Activated CD8-positive, alpha-beta T cell treated with anti-CD3 and anti-CD28 coated beads for 36 hours (primary cell): ENCODE measurements around the gene GNL2. TPM values are rescaled to one million over a fixed set of nuclear protein-coding genes. Genes with fewer than 3 reads are reported as not detected.
A peak's percentile ranks its signal among the peaks of the same experiment; 100 is the strongest.
"Not testable (repeated sequence)": the region's sequence is repeated elsewhere in the genome, so short reads cannot be mapped to it uniquely, and the experiment has no call there.

Source experiments
- ATAC-seq: fragments of 200-7000 bp; cut with Tn5 transposase; one replicate; pipeline ENCODE4 v1.10.0; 2021; ENCODE audit warnings: mild to moderate bottlenecking, moderate library complexity
- CTCF ChIA-PET: fragments of 350-600 bp; sonication (Branson Sonifier 250); formaldehyde crosslinking; loops from one replicate; lab custom pipeline; 2021; ENCODE audit warnings: antibody characterized with exemption; lab: Charles Lee
- POLR2A ChIA-PET: fragments of 350-600 bp; sonication (Branson Sonifier 250); formaldehyde crosslinking; loops from one replicate; lab custom pipeline; 2021; ENCODE audit warnings: antibody characterized with exemption; lab: Charles Lee
- DNase-seq: peaks from one replicate; pipeline ENCODE4 v3.0.0-alpha.2; 2020
- H3K27ac Mint-ChIP-seq: one replicate; pipeline ENCODE4 v1.8.0; 2021; ENCODE audit warnings: mild to moderate bottlenecking, mixed read lengths
- H3K27me3 Mint-ChIP-seq: one replicate; pipeline ENCODE4 v1.8.0; 2021; ENCODE audit warnings: mixed read lengths
- H3K36me3 Mint-ChIP-seq: one replicate; pipeline ENCODE4 v1.8.0; 2021; ENCODE audit warnings: low read depth, mixed read lengths
- H3K4me1 Mint-ChIP-seq: one replicate; pipeline ENCODE4 v1.8.0; 2021; ENCODE audit warnings: low read depth, mixed read lengths
- H3K4me3 Mint-ChIP-seq: one replicate; pipeline ENCODE4 v1.8.0; 2021; ENCODE audit warnings: mild to moderate bottlenecking, moderate library complexity, mixed read lengths
- H3K9me3 Mint-ChIP-seq: one replicate; pipeline ENCODE4 v1.8.0; 2021; ENCODE audit warnings: mixed read lengths
- intact Hi-C: fragments of 100-400 bp; cut with micrococcal nuclease; formaldehyde crosslinking; loops from one replicate; pipeline ENCODE4 v1.10.0; 2022
- total RNA-seq, 2 experiments: library from RNA; stranded (reverse); gene quantifications; one replicate each; pipeline ENCODE4 v1.2.3, GENCODE V29; 2021
- TF ChIP-seq, protein P1 (sequence below): fragments of 200-600 bp; IDR thresholded peaks from one replicate; pipeline ENCODE4 v1.8.0; 2022; ENCODE audit warnings: antibody characterized with exemption, mild to moderate bottlenecking

The GNL2 gene
- total RNA-seq, 2 experiments from 2014 or later: 76.4 to 77.8 TPM

DNA sequence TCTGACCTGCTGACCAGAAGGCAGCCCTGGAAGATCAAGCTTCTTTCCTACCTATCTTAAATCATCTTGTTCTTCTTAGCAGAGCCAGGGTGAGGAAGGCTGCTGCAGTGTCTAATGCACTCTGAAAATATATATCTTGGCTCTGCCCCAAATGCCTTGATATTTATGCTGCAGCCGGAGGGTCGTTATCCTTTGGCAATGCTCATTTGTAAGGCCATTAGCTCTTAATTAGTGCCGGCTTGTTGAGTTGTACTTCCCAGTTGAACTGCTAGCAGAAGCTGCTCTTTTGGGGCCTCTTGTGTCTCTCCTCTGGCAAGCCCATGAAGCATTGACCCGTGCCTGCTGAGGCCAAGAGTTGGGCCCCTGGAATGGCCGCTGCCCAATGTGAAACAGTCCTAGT is 4.2 kb upstream of the GNL2 start:
- no peak overlapping the region for H3K27ac Mint-ChIP-seq
- no peak overlapping the region for H3K4me3 Mint-ChIP-seq
- DNase-seq (no peak), ATAC-seq (no peak)
- intact Hi-C loops: no loop called here
- ChIA-PET CTCF (interaction anchor here (1.1 to 14.7 kb wide), 3 partner anchors 12 to 79 kb away, joined by 3 to 272 read pairs (median 7); no protein-coding TSS in a partner anchor), POLR2A (interaction anchor here (0.8 kb wide), 1 partner anchor 122 kb away, joined by 3 read pairs; no protein-coding TSS in a partner anchor)
- peaks cover 11% of the 10 kb centered on the region for H3K27me3 Mint-ChIP-seq
- H3K36me3 Mint-ChIP-seq: peaks cover 5% of the 10 kb centered on the region
- TF ChIP-seq, protein P1, sequence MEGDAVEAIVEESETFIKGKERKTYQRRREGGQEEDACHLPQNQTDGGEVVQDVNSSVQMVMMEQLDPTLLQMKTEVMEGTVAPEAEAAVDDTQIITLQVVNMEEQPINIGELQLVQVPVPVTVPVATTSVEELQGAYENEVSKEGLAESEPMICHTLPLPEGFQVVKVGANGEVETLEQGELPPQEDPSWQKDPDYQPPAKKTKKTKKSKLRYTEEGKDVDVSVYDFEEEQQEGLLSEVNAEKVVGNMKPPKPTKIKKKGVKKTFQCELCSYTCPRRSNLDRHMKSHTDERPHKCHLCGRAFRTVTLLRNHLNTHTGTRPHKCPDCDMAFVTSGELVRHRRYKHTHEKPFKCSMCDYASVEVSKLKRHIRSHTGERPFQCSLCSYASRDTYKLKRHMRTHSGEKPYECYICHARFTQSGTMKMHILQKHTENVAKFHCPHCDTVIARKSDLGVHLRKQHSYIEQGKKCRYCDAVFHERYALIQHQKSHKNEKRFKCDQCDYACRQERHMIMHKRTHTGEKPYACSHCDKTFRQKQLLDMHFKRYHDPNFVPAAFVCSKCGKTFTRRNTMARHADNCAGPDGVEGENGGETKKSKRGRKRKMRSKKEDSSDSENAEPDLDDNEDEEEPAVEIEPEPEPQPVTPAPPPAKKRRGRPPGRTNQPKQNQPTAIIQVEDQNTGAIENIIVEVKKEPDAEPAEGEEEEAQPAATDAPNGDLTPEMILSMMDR: no peak
- H3K9me3 Mint-ChIP-seq: no peaks in the 10 kb centered on the region
- H3K4me1 Mint-ChIP-seq: peaks cover 5% of the 10 kb centered on the region

DNA sequence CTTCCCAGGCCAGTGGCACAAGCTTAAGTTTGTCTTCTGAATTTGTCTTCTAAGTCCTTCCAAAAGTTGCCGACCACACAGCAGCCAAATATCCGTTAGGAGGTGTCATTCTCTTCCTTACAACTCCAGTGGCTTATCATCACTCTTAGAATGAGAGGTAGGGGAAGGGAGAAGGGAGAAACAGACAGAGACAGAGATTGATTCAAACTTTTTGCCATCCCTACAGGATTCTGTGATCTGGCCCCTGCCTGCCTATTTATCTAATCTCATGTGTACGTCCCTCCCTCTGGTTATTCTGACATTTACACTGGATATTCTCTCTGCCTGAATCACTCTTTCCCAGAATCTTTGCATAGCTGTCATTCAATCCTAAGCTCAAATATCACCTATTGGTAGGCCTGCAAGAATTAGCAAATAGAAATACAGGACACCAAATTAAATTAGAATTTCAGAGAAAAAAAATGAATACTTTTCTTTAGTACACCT is 488 bp upstream of the GNL2 start:
- POLR2A ChIA-PET: interaction anchor here (1.0 to 1.4 kb wide), 4 partner anchors 10 to 86 kb away, joined by 3 to 6 read pairs (median 4); no protein-coding TSS in a partner anchor
- TF ChIP-seq, protein P1: no peak
- H3K9me3 Mint-ChIP-seq: no peaks in the 10 kb centered on the region
- peaks cover 24% of the 10 kb centered on the region for H3K36me3 Mint-ChIP-seq
- CTCF ChIA-PET: interaction anchor here (0.7 to 14.7 kb wide), 5 partner anchors 81 to 225 kb away, joined by 3 to 272 read pairs (median 3); a partner anchor contains a TSS
- DNase-seq (no peak), ATAC-seq (peak; percentile 2)
- peak overlapping the region; percentile 97 for H3K4me3 Mint-ChIP-seq
- peak overlapping the region; percentile 95 for H3K27ac Mint-ChIP-seq
- intact Hi-C loops: no loop called here
- peaks cover 23% of the 10 kb centered on the region for H3K4me1 Mint-ChIP-seq
- H3K27me3 Mint-ChIP-seq: no peaks in the 10 kb centered on the region

DNA sequence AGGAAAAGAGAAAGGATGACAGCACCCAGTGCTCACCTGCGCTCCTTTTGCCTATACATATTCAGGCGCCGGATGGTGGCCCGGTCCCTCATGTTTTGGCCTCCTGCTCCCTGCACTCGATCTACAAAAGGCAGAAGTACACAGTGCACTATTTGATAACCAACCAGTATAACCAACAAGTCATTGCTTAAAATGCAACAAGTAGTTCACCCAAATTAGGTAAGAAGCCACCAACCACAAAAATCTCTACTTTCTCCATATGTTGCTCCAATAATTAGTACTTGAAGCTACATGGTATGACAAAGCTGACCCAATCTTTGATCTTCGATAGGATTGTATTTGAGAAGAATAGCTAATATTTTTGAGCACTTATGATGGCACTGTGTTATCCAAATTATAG is 2.0 kb downstream of the GNL2 start:
- no peaks in the 10 kb centered on the region for H3K9me3 Mint-ChIP-seq

DNA sequence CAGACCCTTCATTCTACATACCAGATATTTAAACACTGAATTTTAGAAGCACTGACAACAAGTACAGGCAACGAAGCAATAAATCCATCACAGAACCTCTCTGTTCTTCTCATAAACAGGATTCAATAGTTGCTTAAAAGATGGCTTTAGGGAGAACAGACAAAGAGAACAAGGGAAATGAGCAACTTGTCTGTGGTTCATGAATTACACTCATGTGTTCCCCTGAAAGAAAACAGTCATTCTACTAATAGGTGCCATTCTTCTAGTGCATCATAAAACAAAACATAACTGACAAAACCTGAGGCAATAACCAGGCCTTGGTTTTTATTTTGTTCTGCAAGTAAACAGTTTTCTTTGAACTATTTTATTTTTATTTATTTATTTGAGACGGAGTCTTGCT is 6.8 kb downstream of the GNL2 start:
- TF ChIP-seq, protein P1: no peak
- intact Hi-C loops: no loop called here
- ChIA-PET CTCF (interaction anchor here (0.9 to 2.2 kb wide), 3 partner anchors 10 to 135 kb away, joined by 3 to 7 read pairs (median 4); no protein-coding TSS in a partner anchor), POLR2A (no interaction called here)
- no peaks in the 10 kb centered on the region for H3K9me3 Mint-ChIP-seq
- H3K4me3 Mint-ChIP-seq: no peak overlapping the region
- no peaks in the 10 kb centered on the region for H3K27me3 Mint-ChIP-seq
- DNase-seq (no peak), ATAC-seq (no peak)
- no peak overlapping the region for H3K27ac Mint-ChIP-seq
- H3K4me1 Mint-ChIP-seq: peaks cover 27% of the 10 kb centered on the region
- peaks cover 55% of the 10 kb centered on the region for H3K36me3 Mint-ChIP-seq

More for the DNA sequence above, 2.0 kb downstream of the GNL2 start:
- DNase-seq (no peak), ATAC-seq (no peak)
- Mint-ChIP-seq H3K27me3 (no peaks in the 10 kb centered on the region), H3K36me3 (peaks cover 41% of the 10 kb centered on the region), H3K27ac (peak overlapping the region; percentile 33), H3K4me3 (peak overlapping the region; percentile 97), H3K4me1 (peaks cover 28% of the 10 kb centered on the region)
- intact Hi-C loops: no loop called here
- ChIA-PET CTCF (interaction anchor here (1.0 to 1.6 kb wide), 3 partner anchors 10 to 107 kb away, joined by 3 to 6 read pairs (median 4); no protein-coding TSS in a partner anchor), POLR2A (interaction anchor here (1.1 to 1.4 kb wide), 2 partner anchors 14 to 26 kb away, joined by 3 to 4 read pairs; no protein-coding TSS in a partner anchor)
- TF ChIP-seq, protein P1: no peak

DNA sequence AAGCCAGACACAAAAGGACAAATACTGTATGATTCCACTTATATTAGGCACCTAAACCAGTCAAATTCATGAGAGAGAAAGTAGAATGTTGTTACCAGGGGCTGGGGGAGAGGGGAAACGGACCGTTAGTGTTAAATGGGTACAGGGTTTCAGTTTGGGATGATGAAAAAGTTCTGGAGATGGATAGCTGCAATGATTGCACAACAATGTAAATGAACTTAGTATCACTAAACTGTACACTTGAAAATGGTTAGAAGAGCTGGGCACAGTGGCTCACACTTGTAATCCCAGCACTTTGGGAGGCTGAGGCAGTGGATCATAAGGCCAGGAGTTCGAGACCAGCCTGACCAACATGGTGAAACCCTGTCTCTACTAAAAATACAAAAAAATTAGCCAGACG is 11.2 kb downstream of the GNL2 start:
- H3K9me3 Mint-ChIP-seq, H3K27ac Mint-ChIP-seq, intact Hi-C loops, H3K27me3 Mint-ChIP-seq, POLR2A ChIA-PET, H3K4me3 Mint-ChIP-seq, DNase-seq, ATAC-seq: not testable (repeated sequence)
- Mint-ChIP-seq H3K4me1 (peaks cover 11% of the 10 kb centered on the region), H3K36me3 (peaks cover 55% of the 10 kb centered on the region)
- CTCF ChIA-PET: interaction anchor here (0.9 to 1.5 kb wide), 3 partner anchors 17 to 97 kb away, joined by 3 to 6 read pairs (median 3); no protein-coding TSS in a partner anchor
